ENCODE measurements around the gene LRRC26.

LRRC26 gene

DNA sequence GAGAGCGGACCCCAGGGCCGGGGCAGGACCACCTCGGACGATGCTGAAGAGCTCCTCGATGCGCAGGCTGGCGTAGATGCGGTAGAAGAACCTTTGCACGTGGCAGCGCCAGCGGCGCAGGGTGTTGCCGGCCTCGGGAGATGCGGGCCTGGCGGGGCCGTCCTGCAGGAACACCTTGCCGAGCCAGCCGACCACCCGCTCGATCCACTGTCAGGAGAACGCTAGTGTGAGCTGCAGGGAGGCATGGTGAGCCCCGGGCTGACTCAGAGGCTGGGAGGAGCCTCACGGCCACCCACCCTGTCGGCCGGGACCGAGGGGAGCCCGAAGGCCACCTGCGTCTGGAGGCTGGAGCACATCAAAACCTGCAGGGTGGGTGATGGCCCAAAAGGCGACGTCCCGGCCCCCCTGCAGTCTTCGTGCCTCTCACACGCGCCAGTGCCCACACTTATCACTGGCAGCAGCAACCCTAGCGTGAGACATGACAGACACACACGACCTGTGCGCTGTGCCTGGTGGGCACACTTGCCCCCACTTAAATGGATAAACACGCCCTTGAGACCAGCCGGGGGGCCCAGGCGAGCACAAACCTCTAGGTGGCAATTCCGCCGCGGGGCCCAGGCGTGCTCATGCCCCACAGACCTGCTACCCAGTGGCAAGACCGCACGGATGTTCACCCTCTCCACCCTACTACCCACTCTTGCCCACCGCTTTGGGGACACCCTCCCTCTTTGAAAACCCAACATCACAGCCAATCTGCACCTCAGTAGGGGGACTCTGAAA lies 15.2 kb upstream of the LRRC26 start:
- DNase-seq = no peak
- WGBS (ENCODE audit: insufficient coverage) = 96% methylated on average over 45 of the region's 48 CpGs
- Histone ChIP-seq H3K4me1 (ENCODE audit: control extremely low read depth in 1 of 4, control insufficient read depth in 4 of 4, insufficient read depth in 4 of 4, low read length in 3 of 4) (peaks cover 3 to 31% (median 30%) of the 10 kb centered on the region in 4 experiments), H3K9me3 (ENCODE audit: control extremely low read depth in 1 of 5, control insufficient read depth in 4 of 5, insufficient read depth in 2 of 5, low read depth in 1 of 5, low read length in 4 of 5) (no peaks in the 10 kb centered on the region), H3K4me3 (ENCODE audit: control insufficient read depth in 1 of 7, extremely low read depth in 1 of 7, insufficient read depth in 4 of 7, low read depth in 2 of 7, low read length in 6 of 7) (no peak overlapping the region), H3K27ac (ENCODE audit: insufficient read depth in 1 of 2, low read depth in 1 of 2, low read length in 2 of 2, poor library complexity in 1 of 2, severe bottlenecking in 2 of 2) (no peak overlapping the region), H3K27me3 (replicated peaks in 2 of 5; ENCODE audit: control insufficient read depth in 4 of 5, insufficient read depth in 5 of 5, low read length in 4 of 5) (no peaks in the 10 kb centered on the region), H3K36me3 (ENCODE audit: control insufficient read depth in 4 of 4, insufficient read depth in 4 of 4, low read length in 3 of 4) (peaks cover 5 to 71% (median 50%) of the 10 kb centered on the region in 4 experiments)
- ChIA-PET POLR2A (no interaction called here), CTCF (interaction anchor here (1.0 kb wide), 1 partner anchor 8 kb away, joined by 3 read pairs; no protein-coding TSS in a partner anchor)

DNA sequence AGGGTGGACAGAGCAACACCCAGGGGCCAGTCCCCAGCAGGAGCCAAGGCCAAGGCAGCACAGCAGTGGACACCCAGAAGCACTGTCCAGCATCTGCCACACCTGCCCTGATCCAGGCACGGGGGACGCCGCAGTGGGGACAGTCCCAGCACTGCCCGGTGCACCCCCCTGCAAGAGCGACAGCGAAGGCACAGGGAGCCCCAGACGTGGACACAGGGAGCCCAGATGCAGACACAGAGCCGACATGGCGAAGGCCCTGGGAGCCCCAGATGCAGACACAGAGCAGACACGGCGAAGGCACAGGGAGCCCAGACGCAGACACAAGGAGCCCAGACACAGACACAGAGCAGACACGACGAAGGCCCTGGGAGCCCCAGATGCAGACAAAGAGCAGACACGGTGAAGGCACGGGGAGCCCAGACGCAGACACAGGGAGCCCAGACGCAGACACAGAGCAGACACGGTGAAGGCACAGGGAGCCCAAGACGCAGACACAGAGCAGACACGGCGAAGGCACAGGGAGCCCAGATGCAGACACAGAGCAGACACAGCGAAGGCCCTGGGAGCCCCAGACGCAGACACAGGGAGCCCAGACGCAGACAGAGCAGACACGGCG lies 14.2 kb upstream of the LRRC26 start:
- 97% methylated on average over 27 of the region's 27 CpGs for WGBS (ENCODE audit: insufficient coverage)
- H3K4me1 ChIP-seq (ENCODE audit: control extremely low read depth in 1 of 4, control insufficient read depth in 4 of 4, insufficient read depth in 4 of 4, low read length in 3 of 4) = peaks cover 0 to 21% (median 20%) of the 10 kb centered on the region in 4 experiments
- H3K9me3 ChIP-seq (ENCODE audit: control extremely low read depth in 1 of 5, control insufficient read depth in 4 of 5, insufficient read depth in 2 of 5, low read depth in 1 of 5, low read length in 4 of 5) = no peaks in the 10 kb centered on the region
- H3K27me3 ChIP-seq (replicated peaks in 2 of 5; ENCODE audit: control insufficient read depth in 4 of 5, insufficient read depth in 5 of 5, low read length in 4 of 5) = no peaks in the 10 kb centered on the region
- H3K36me3 ChIP-seq (ENCODE audit: control insufficient read depth in 4 of 4, insufficient read depth in 4 of 4, low read length in 3 of 4) = peaks cover 5 to 77% (median 55%) of the 10 kb centered on the region in 4 experiments
- no peak overlapping the region for H3K4me3 ChIP-seq (ENCODE audit: control insufficient read depth in 1 of 7, extremely low read depth in 1 of 7, insufficient read depth in 4 of 7, low read depth in 2 of 7, low read length in 6 of 7)
- ChIA-PET CTCF (no interaction called here), POLR2A (no interaction called here)
- H3K27ac ChIP-seq (ENCODE audit: insufficient read depth in 1 of 2, low read depth in 1 of 2, low read length in 2 of 2, poor library complexity in 1 of 2, severe bottlenecking in 2 of 2) = no peak overlapping the region
- DNase-seq = no peak

DNA sequence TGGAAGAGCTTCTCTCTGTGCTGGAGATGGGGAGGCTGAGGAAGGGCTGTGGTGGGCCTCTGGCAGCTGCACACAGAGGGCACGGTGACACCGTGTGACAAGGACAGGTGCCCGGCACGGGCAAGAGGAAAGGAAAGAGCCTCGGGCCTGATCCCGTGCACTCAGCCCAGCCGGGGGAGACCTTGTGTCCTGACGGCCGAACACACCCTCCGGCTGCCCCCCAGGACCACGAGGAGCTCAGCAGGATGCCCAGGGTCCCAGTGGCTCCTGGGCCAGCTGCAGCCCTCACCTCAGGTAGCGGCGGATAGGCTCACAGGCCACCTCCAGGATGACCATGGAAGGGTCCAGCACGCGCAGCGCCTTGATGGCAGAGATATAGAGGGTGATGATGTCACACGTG lies 13.0 kb upstream of the LRRC26 start:
- WGBS (ENCODE audit: insufficient coverage) = 93% methylated on average over 7 of the region's 17 CpGs
- H3K27me3 ChIP-seq (replicated peaks in 2 of 5; ENCODE audit: control insufficient read depth in 4 of 5, insufficient read depth in 5 of 5, low read length in 4 of 5) = no peaks in the 10 kb centered on the region
- DNase-seq = no peak
- ChIA-PET CTCF (no interaction called here), POLR2A (no interaction called here)
- H3K36me3 ChIP-seq (ENCODE audit: control insufficient read depth in 4 of 4, insufficient read depth in 4 of 4, low read length in 3 of 4) = peaks cover 5 to 89% (median 60%) of the 10 kb centered on the region in 4 experiments
- no peaks in the 10 kb centered on the region for H3K9me3 ChIP-seq (ENCODE audit: control extremely low read depth in 1 of 5, control insufficient read depth in 4 of 5, insufficient read depth in 2 of 5, low read depth in 1 of 5, low read length in 4 of 5)
- H3K27ac ChIP-seq (ENCODE audit: insufficient read depth in 1 of 2, low read depth in 1 of 2, low read length in 2 of 2, poor library complexity in 1 of 2, severe bottlenecking in 2 of 2) = no peak overlapping the region
- H3K4me3 ChIP-seq (ENCODE audit: control insufficient read depth in 1 of 7, extremely low read depth in 1 of 7, insufficient read depth in 4 of 7, low read depth in 2 of 7, low read length in 6 of 7) = no peak overlapping the region
- peaks cover 0 to 22% (median 16%) of the 10 kb centered on the region in 4 experiments for H3K4me1 ChIP-seq (ENCODE audit: control extremely low read depth in 1 of 4, control insufficient read depth in 4 of 4, insufficient read depth in 4 of 4, low read length in 3 of 4)

DNA sequence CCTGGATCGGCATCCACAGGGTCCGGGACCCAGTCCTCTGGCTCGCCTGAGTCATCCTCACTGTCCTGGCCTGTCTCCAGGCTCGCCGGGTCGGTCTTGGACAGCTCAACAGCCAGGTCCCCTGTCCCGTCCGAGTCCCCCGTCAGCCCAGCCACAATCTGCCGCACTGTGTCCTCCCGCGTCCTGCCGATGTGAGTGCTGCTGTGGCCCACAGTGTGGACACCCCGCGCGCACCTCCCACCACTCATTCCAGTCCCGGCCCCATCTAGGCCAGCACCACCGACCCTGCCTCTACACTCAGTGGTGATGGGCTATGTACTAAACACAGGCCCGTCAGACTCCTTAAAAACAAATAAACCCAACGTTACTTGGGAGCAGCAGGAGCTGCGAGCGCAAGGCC lies 11.8 kb upstream of the LRRC26 start:
- H3K36me3 ChIP-seq (ENCODE audit: control insufficient read depth in 4 of 4, insufficient read depth in 4 of 4, low read length in 3 of 4) = peaks cover 0 to 86% (median 59%) of the 10 kb centered on the region in 4 experiments
- peaks cover 0 to 11% (median 4%) of the 10 kb centered on the region in 4 experiments for H3K4me1 ChIP-seq (ENCODE audit: control extremely low read depth in 1 of 4, control insufficient read depth in 4 of 4, insufficient read depth in 4 of 4, low read length in 3 of 4)
- H3K4me3 ChIP-seq (ENCODE audit: control insufficient read depth in 1 of 7, extremely low read depth in 1 of 7, insufficient read depth in 4 of 7, low read depth in 2 of 7, low read length in 6 of 7) = no peak overlapping the region
- no peak overlapping the region for H3K27ac ChIP-seq (ENCODE audit: insufficient read depth in 1 of 2, low read depth in 1 of 2, low read length in 2 of 2, poor library complexity in 1 of 2, severe bottlenecking in 2 of 2)
- DNase-seq = no peak
- WGBS (ENCODE audit: insufficient coverage) = 92% methylated on average over 20 of the region's 22 CpGs
- no peaks in the 10 kb centered on the region for H3K27me3 ChIP-seq (replicated peaks in 2 of 5; ENCODE audit: control insufficient read depth in 4 of 5, insufficient read depth in 5 of 5, low read length in 4 of 5)
- POLR2A ChIA-PET = no interaction called here
- no peaks in the 10 kb centered on the region for H3K9me3 ChIP-seq (ENCODE audit: control extremely low read depth in 1 of 5, control insufficient read depth in 4 of 5, insufficient read depth in 2 of 5, low read depth in 1 of 5, low read length in 4 of 5)
- CTCF ChIA-PET = no interaction called here

DNA sequence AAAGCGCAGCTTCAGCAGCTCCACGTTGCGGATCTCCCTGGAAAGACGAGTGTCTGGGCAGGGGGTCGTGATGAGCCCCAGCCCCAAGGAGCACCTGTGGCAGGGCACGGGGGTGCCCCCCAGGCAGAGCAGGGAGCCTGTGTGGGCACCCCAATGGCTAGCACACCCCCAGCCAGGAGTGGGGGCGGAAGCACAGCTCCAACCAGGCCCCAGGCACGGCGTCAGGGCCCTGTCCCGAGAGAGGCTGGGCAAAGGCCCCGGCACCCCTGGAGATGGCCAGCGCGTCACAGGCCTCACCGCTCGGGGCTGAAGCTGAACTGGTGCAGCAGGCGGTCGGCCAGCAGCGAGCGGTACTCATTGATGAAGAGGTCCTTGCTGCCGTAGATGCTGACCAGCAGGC lies 10.6 kb upstream of the LRRC26 start:
- peaks cover 0 to 6% (median under 1%) of the 10 kb centered on the region in 4 experiments for H3K4me1 ChIP-seq (ENCODE audit: control extremely low read depth in 1 of 4, control insufficient read depth in 4 of 4, insufficient read depth in 4 of 4, low read length in 3 of 4)
- WGBS (ENCODE audit: insufficient coverage) = 98% methylated on average over 20 of the region's 20 CpGs
- H3K36me3 ChIP-seq (ENCODE audit: control insufficient read depth in 4 of 4, insufficient read depth in 4 of 4, low read length in 3 of 4) = peaks cover 0 to 74% (median 49%) of the 10 kb centered on the region in 4 experiments
- H3K27me3 ChIP-seq (replicated peaks in 2 of 5; ENCODE audit: control insufficient read depth in 4 of 5, insufficient read depth in 5 of 5, low read length in 4 of 5) = no peaks in the 10 kb centered on the region
- CTCF ChIA-PET = interaction anchor here (1.4 kb wide), 1 partner anchor 8 kb away, joined by 4 read pairs; the partner anchor contains the start of genes ANAPC2 and SSNA1
- H3K27ac ChIP-seq (ENCODE audit: insufficient read depth in 1 of 2, low read depth in 1 of 2, low read length in 2 of 2, poor library complexity in 1 of 2, severe bottlenecking in 2 of 2) = no peak overlapping the region
- no peaks in the 10 kb centered on the region for H3K9me3 ChIP-seq (ENCODE audit: control extremely low read depth in 1 of 5, control insufficient read depth in 4 of 5, insufficient read depth in 2 of 5, low read depth in 1 of 5, low read length in 4 of 5)
- POLR2A ChIA-PET = no interaction called here
- H3K4me3 ChIP-seq (ENCODE audit: control insufficient read depth in 1 of 7, extremely low read depth in 1 of 7, insufficient read depth in 4 of 7, low read depth in 2 of 7, low read length in 6 of 7) = no peak overlapping the region
- no peak for DNase-seq

DNA sequence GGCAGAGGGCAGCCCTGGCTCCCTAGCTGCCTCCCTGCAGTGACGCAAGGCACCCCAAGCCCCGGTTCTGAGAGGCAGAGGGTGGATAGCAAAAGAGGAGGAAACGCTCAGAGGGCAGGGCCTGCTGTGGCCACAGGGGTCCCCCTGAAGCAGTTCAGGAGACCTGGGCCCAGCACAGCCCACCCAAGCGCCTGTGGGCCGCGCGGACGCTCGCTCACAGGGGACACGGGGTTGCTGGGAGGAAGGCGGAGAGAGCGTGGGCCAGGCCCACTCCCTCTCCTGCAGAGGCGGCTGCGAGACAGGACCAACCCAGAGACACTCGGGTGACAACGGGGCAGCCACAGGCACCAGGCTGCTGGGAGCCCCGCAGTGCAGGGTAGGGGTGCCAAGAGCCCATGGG lies 9.9 kb upstream of the LRRC26 start:
- POLR2A ChIA-PET = no interaction called here
- no peaks in the 10 kb centered on the region for H3K9me3 ChIP-seq (ENCODE audit: control extremely low read depth in 1 of 5, control insufficient read depth in 4 of 5, insufficient read depth in 2 of 5, low read depth in 1 of 5, low read length in 4 of 5)
- WGBS (ENCODE audit: insufficient coverage) = 92% methylated on average over 15 of the region's 17 CpGs
- CTCF ChIA-PET = interaction anchor here (1.1 to 1.4 kb wide), 2 partner anchors 9 to 49 kb away, joined by 3 to 4 read pairs; partner anchors contain the start of genes ANAPC2 and SSNA1
- no peak overlapping the region for H3K4me3 ChIP-seq (ENCODE audit: control insufficient read depth in 1 of 7, extremely low read depth in 1 of 7, insufficient read depth in 4 of 7, low read depth in 2 of 7, low read length in 6 of 7)
- no peak for DNase-seq
- peaks cover 0 to 67% (median 46%) of the 10 kb centered on the region in 4 experiments for H3K36me3 ChIP-seq (ENCODE audit: control insufficient read depth in 4 of 4, insufficient read depth in 4 of 4, low read length in 3 of 4)
- H3K27ac ChIP-seq (ENCODE audit: insufficient read depth in 1 of 2, low read depth in 1 of 2, low read length in 2 of 2, poor library complexity in 1 of 2, severe bottlenecking in 2 of 2) = no peak overlapping the region
- H3K27me3 ChIP-seq (replicated peaks in 2 of 5; ENCODE audit: control insufficient read depth in 4 of 5, insufficient read depth in 5 of 5, low read length in 4 of 5) = no peaks in the 10 kb centered on the region
- H3K4me1 ChIP-seq (ENCODE audit: control extremely low read depth in 1 of 4, control insufficient read depth in 4 of 4, insufficient read depth in 4 of 4, low read length in 3 of 4) = peaks cover 0 to 6% (median 5%) of the 10 kb centered on the region in 4 experiments
